HS-27A (cell line): ENCODE data around the gene BZW2.

Experiments
- DNase-seq: peaks from one replicate; pipeline ENCODE4 v3.0.0-alpha.2; 2012; ENCODE audit warnings: low read depth, missing footprints

The BZW2 gene

DNA sequence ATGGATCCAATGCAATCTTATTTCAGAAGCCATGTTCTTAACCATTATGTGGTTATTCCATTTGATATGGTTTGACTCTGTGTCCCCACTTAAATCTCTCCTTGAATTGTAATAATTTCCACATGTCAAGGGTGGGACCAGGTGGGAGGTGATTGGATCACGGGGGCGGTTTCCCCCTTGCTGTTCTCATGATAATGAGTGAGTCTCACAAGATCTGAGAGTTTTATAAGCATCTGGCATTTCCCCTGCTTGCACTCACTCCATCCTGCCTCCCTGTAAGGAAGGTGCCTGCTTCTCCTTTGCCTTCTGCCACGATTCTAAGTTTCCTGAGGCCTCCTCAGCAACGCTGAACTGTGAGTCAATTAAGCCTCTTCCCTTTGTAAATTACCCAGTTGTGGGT is 75.6 kb downstream of the BZW2 start:
- DNase-seq: no peak

DNA sequence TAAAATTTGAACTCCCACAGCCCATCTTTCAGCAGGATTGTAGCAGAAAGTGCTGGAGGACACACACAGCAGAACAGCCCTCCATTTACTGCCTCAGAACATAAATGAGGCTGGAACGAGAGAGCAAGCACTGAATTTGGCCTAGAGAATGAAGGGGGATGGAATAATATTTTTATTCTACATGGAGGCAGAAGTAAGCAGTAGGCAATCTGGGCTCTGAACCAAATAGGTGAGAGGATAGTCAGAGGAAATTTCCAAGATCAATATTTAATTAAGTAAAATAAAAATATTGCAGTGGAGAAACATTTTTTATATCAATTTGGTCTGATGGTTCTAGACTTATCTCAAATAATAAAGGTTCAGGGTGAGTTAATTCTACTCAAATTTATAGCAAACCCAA is 78.4 kb downstream of the BZW2 start:
- no peak for DNase-seq

DNA sequence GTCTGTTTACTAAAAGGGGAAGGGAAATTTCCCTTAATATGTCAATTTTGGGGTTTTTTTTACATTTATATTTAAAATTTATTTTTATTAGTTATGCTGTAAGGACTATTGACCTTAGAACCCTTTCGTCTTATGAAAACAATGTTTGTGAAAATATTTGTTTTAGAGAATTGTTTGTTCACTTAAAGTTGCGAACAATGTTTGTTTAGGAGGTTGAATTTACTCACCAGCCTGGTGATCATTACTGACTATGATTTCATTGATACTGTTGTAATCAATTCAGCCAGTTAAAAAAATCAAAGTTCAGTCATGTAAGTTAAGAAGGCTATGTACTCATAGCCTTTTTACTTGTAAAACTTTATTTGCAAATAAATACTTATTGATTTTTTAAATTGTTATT is 80.2 kb downstream of the BZW2 start:
- DNase-seq: no peak

DNA sequence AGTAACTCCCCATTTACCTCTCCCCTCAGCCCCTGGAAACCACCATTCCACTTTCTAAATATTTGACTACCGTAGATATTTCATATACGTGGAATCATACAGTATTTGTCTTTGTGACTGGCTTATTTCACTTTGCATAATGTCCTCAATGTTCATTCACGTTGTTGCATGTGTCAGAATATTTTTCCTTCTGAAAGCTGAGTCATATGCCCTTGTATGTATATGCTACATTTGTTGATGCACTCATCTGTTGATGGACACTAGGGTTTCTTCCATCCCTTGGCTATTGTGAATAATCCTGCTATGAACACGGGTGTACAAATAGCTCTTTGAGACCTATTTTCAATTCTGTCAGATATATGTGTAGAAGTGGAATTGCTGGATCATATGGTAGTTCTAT is 81.8 kb downstream of the BZW2 start:
- DNase-seq: no peak

DNA sequence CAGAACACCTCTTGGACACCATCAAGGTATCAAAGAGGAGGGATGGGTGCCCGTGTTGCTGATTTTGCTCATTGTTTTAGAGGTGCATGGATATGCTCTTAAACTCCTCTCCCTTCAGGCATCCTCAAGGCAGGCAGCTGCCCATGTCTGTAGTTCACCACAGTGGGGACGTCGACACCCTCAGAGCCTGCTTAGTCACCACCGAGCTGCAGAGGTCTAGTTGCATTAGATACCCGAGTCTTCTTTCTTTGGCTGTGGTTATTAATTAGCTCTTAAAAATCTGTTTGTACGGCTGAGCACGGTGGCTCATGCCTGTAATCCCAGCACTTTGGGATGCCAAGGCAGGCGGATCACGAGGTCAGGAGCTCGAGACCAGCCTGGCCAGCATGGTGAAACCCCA is 82.8 kb downstream of the BZW2 start:
- no peak for DNase-seq

DNA sequence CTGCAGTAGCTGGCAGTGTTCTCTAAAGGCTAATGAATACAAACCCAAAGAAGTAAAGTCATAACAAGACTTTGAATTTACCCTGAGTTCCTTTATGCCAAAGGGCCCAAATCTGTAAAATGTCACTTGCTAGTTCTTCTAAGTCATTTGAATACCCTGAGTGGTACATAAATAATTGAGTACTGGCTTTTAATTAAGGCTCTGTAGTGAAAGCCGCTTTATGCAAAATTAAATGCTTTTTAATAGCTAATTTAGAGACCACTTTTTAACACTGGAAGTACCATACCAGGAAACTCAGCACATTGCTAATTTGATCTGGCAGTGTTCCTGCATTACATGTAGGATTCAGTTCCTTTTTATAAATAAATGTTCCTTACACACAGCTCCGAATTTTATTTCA is 83.6 kb downstream of the BZW2 start:
- DNase-seq: no peak

DNA sequence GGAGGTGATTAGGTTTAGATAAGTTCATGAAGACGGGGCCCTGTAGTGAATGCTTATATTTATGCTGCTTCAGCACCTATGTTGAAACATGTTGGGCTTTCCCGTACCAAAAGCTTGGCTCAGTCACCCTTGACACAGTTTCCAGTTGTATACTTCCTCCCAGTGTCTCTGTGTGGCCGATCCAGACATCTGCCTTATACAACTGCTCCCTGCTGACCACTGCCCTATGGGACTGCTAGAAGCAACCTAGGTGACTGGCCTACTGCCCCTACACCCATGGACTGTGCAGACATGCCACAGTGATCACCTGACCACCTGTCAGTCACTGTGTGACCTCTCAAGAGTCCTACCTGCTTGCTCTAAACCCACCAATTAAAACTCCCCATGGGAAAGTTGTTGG is 85.0 kb downstream of the BZW2 start:
- DNase-seq: no peak

DNA sequence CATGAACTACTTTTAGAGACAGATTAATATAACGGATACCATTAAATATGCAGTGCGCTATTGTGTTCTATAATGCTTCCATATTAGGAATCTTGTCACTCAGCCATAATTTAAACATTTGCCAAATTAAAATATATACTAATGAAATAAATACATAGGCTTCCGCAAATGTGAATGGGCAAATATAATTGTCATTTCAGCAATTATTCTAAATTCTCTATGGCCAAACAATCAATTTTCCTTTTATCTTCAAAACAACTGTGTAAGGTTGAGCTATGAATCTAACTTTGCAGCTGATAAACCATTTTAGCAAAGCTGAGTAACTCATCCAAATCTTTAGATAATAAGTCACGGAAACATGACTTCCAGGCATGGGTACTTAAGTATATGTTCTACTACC is 86.8 kb downstream of the BZW2 start:
- DNase-seq: no peak

DNA sequence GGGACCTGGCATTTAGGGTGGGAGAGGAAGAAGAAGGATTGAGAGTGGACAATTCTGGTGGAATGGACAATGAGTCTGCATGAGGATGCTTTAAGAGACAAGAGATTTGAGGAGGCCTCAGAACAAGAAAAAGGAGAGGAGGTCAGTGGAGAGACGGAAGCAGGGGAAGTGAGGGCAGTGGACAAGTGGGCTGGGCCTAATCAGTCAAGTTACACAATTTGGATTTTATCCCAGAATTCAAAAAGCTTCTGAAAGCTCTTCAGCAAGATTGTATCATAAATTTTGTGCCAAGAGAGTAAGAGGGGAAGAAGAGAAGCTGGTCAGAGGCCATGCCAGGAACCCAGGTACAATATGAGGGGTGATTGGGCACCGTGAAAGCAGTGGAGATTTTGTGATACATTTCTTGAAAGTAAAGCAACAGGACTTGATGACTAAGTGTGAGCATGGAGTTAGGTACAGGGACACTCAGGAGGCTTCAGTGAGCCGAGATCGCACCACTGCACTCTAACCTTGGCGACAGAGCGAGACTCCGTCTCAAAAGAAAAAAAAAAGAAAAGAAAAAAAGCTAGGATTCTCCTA is 88.3 kb downstream of the BZW2 start:
- DNase-seq: no peak

DNA sequence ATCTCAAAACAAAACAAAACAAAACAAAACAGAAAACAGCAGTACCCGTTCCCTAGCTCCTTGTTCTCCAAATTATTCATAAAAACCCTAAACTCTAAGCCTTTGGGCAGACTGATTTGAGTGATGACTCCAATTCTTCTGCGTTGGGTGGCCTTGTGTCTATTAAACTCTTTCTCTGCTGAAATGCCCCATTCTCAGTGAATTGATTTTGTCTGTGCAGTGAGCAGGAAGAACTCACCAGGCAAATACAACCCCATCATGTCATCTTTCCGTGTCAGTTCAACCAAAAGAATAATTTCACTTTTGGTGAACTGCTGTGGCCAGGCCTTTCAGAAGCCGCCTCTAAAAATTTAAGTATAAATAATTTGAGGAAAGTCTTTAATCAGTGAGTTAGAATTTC is 89.0 kb downstream of the BZW2 start:
- DNase-seq: no peak

DNA sequence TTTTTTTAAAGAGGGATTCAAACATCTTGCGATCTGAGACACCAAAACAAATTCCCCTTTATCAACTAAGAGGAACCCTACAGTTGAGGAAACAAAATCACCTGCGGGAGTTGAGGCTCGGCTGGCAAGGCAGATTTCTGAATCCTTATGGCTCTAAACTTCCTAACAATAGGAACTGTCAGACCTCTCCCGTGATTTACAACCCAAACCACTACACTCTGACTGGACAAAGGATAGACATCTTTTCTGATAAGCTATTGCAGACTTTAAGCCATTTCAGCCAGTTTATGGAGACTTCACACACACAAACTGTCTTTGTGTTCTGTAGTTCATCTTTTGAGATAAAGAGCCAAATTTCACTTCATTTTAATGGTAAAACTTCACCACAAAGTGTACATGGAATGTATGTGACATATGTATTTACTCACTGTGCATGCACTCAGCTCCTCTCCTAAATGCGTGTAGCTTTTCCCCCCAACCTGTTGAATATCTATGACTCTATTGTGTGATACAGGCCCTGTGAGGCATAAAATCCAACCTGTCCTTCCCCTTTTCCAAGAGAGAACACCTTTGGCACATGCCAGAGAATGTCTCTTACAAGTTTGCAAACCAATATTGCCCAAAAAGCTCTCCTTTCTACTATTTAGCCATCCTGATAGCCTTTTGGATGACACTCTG is 92.2 kb downstream of the BZW2 start:
- DNase-seq: no peak

DNA sequence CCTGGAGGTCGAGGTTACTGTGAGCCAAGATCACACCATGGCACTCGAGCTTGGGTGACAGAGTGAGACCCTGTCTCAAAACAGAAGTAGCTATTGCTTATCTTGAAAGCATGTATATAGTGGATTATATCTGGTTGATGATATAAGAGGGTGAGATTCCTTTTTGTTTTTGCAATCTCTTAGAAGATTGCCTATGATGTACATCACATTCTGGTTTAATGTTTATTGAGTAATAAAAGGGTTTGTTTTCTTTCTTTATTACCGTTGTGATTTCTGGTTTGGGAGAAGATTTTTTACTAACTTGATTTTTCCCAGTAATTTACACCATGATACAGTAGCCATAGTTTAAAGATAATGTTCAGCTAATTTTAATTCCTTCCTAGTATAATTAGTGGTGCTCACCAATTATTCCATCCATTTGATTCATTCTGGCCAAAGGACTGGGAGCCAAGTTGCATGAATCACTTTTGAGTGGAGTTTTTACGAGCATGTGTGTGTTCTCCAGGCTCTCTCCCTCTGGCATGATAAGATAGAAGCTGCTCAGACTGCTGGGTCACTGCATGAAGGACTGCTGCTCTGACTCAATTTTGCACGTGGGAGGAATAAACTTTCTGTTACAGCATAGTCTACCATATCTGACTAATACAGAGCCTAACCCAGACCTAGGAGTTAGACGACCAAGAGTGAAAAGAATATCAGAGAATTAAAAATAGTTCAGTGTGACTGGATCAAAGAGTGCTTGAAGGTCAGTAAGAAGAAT is 94.1 kb downstream of the BZW2 start:
- peak; percentile 55 for DNase-seq

DNA sequence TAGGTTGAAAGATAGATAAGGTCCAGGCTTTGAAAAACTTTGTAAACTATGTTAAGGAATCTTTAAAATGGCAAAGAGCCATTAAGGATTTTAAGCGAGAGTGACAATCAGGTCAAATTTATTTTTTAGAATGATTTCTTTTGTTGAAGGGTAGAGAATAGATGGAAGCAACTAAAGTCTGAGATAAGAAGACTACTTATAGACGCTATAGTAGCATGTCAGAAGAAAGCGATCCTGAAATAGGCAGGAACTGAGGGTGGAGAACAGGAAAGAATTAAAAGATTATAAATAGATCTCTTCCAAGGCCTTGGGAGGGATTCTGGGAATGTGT is 94.6 kb downstream of the BZW2 start:
- no peak for DNase-seq

DNA sequence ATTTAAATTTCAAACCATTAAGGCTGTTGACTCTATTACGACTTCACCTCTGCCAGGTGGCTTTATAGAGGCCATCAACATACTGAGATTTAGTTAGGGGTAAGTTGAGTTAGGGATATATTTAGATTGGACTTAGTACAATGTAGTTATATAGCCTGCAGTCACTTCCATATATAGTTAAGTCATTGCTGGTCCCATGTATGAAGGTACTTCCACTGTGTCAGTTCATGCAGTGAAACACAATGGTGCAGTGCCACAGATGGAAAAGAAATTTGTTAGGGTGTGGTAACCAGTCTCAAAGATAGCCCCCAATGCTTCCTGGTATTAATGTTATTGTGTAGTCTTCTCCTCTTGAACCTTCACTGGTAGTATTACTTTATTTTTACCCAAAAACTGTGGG is 95.0 kb downstream of the BZW2 start:
- no peak for DNase-seq

DNA sequence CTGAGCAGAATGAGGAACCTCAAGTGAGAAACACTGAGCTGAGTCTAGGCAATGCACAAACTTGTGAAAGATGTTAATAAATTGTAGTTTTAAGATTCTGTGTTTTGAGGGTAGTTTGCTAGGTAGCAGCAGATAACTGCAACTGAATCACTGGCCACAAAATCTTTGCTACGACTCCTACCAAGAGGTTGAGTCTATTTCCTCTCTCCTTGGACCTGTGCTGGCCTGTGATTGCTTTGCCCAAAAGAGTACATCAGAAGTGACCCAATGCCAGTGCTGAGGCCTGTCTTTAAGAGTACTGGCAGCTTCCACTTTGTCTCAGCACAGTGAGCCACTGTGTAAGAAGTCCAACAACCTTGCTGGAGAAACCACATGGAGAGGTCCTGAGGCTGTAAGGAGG is 95.7 kb downstream of the BZW2 start:
- no peak for DNase-seq

DNA sequence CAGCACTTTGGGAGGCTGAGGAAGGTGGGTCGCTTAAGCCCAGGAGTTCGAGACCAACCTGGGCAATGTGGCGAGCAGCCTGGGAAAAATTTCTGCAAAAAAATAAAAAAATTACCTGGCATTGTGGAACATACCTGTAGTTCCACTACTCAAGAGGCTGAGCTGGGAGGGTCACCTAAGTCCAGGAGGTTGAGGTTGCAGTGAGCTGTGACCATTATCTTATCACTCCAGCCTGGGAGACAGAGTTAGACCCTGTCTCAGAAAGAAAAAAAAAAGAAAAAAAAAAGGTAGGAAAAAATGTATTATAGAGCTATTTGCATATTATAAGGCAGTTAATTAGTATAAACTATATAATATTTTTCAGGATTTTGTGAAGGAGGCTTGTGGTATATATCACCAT is 96.6 kb downstream of the BZW2 start:
- DNase-seq: no peak

DNA sequence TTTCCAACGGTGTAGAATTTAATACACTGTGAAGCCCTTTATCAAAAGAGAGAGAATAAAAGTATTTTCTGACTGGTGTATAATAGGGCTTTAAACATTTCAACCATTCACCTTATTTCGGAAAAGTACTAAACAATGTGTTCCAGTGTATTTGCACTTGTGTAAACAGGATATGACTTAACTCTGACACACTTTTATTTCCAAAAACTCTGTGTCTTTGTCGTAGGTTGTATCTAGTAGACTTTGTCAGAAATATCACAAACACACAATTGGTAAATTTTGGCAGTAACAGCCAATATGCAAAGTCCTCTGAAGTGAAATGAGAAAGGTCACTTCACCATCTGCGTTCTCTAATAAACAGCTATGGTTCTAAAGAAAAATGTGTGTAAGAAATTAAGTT is 97.3 kb downstream of the BZW2 start:
- no peak for DNase-seq

DNA sequence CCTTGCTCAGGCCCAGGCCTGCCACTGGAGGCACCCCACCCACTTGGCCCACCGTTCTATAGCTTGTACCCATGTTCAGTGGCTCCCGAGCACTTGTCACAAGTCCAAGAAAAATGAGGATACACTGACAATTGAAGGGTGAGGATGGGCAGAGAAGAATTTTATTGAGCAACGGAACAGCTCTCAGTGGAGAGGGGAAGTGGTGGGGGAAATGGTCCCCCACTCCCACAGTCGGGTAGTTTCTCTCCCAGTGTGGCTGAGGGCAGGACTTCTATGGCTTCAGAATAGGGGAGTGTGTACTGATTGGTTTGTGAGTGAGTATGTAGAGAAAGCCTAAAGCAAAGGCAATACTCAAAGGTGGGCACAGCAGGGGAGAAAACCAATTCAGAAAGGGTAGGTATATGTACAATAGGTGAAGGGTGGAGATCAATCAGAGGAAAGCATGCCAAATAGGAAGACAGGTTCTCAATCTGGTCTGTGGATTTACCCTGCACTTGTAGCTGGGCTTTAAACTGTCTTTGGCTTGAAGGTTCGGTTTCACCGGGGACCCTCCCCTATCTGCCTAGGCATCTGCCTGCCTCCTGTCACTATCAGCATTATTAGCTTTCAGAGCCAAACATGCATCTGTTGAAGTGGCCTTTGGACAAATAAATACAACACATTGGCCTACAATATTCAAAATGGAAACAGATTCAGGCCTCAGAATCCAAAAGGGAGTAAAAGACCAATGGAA is 98.7 kb downstream of the BZW2 start:
- no peak for DNase-seq

DNA sequence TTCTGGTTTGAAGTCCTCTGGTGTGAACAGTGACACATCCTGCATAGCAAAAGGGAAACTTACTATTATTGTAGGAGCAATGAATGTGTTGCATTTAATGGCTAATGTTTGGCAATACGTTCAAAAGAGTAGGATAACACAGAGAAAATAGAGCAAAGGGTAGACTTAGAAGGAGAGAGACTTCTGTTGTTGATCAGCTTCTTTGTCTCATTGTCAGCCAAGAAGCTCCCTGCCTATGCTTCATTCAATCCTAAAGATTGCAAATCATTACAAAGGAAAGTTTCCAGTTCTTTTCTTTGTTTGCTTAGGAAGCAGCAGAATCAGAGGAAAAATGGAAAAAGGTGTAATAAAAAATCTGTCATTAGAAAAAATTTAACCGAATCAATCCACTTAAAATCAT is 99.7 kb downstream of the BZW2 start:
- DNase-seq: no peak

DNA sequence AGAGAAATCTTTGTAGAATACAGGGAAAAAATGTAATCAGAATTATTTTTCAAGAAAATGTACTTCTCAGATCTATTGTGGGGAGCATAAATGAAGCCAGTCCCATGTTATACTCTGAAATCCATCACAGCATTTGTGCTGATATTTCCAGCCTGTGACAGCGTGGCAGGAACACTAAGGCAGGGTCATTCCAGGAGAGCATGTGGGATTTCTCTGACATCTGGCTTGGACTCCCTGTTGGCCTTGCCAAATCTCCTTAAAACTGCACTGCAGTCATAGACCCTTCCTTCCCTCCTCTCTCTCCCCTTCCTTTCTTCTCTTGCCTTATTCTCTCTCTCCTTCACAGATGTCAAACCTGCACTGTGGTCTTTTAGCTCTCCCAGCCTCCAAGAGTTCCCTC is 101.1 kb downstream of the BZW2 start:
- no peak for DNase-seq

DNA sequence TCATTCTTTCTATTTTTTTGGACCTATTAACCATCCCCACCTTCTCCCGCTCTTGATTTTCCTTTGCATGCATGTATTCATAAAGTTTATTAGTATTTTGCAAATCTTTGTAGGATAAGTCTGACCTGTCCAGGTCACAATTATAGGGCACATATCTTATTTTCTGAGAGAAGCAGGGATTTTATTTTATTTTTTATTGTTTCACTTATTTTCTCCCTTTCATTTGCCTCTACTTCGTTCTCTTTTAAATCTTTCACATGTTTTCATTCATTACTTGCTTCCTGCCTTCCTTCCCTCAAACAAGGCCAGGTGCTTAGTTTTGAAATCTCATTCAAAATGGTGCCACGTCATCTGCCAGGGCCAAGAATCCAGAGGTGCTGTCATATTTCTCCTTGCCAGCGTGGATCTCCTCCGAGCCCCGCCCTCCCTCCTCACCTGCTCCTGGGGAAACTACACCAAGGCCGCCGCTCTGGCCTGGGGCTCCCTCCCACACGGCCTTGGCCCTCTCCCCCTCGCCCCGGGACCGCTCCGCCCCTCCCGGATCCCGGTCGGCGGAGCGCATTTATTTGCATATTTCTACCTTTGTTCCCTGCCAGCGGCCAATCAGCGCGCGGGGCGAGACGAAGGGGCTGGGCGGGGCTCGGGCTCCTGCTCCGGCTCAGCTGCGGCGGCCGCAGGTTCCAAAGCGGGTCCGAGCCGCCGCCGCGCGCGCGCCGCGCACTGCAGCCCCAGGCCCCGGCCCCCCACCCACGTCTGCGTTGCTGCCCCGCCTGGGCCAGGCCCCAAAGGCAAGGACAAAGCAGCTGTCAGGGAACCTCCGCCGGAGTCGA is 107.3 kb downstream of the BZW2 start, which contains the start of gene TSPAN13:
Gene TSPAN13 (plus strand): TSS at position 654 of the 830 bp plus-strand sequence. CDS start 213 bp downstream, outside the sequence.
- DNase-seq: no peak
